ENCODE data around the gene AMELX. TPM values are rescaled to one million over a fixed set of nuclear protein-coding genes. Genes with fewer than 3 reads are reported as not detected.

Gene AMELX
- total RNA-seq, 2 experiments from 2014 or later, result not detected

DNA sequence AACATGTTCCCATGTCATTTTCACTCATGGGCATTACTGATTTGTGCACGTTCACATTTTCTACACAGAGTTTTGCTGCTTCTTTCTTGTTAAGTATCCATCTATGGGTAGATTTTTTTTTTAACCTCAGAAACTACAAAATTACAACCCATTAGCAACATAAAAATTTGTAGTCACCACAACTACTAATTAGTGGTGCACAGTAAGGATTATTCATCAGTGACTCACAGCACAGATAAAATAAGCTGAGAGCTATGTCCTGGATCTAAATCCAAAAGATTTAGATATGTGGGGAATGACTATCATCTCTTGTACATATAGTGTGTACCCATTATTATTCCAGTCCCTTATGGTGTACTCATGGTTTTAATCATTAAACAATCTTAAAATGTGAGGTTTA is 19.7 kb upstream of the AMELX start:
- Mint-ChIP-seq H3K4me3 (no peak overlapping the region), H3K27ac (no peak overlapping the region), H3K27me3 (no peaks in the 10 kb centered on the region), H3K9me3 (no peaks in the 10 kb centered on the region), H3K36me3 (ENCODE audit: low read depth) (no peaks in the 10 kb centered on the region), H3K4me1 (ENCODE audit: low read depth) (no peaks in the 10 kb centered on the region)
- CTCF ChIA-PET, result no interaction called here
- TF ChIP-seq, protein P1, sequence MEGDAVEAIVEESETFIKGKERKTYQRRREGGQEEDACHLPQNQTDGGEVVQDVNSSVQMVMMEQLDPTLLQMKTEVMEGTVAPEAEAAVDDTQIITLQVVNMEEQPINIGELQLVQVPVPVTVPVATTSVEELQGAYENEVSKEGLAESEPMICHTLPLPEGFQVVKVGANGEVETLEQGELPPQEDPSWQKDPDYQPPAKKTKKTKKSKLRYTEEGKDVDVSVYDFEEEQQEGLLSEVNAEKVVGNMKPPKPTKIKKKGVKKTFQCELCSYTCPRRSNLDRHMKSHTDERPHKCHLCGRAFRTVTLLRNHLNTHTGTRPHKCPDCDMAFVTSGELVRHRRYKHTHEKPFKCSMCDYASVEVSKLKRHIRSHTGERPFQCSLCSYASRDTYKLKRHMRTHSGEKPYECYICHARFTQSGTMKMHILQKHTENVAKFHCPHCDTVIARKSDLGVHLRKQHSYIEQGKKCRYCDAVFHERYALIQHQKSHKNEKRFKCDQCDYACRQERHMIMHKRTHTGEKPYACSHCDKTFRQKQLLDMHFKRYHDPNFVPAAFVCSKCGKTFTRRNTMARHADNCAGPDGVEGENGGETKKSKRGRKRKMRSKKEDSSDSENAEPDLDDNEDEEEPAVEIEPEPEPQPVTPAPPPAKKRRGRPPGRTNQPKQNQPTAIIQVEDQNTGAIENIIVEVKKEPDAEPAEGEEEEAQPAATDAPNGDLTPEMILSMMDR (IDR thresholded peaks at IDR 0.05), result no peak
- DNase-seq, result no peak
- POLR2A ChIA-PET, result no interaction called here
- intact Hi-C loops (cut with micrococcal nuclease), result no loop called here
- ATAC-seq, result no peak

DNA sequence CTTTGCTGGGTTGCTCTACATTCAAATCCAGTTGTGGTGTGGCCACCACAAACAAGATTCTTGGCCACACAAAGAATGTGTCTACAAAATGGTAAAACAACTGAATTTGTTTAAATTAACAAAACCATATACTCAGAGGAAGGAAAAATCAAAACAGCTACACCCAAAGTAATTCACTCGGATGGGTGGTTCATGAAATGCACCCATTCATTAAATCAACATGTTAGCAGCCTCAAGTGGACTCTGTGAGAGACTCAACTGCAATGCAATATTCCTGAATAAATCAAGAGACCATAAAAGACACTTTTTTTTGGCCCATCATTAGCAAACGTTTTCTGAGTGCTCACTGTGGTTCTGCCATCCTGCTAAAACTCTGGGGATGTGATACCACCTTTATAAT is 11.2 kb upstream of the AMELX start:
- ChIA-PET CTCF (no interaction called here), POLR2A (no interaction called here)
- intact Hi-C loops (cut with micrococcal nuclease), result no loop called here
- no peaks in the 10 kb centered on the region for H3K27me3 Mint-ChIP-seq
- no peak overlapping the region for H3K27ac Mint-ChIP-seq
- H3K36me3 Mint-ChIP-seq (ENCODE audit: low read depth), result no peaks in the 10 kb centered on the region
- TF ChIP-seq, protein P1 (IDR thresholded peaks at IDR 0.05), result no peak
- no peak overlapping the region for H3K4me3 Mint-ChIP-seq
- DNase-seq (no peak), ATAC-seq (no peak)
- H3K4me1 Mint-ChIP-seq (ENCODE audit: low read depth), result no peaks in the 10 kb centered on the region
- H3K9me3 Mint-ChIP-seq, result no peaks in the 10 kb centered on the region

DNA sequence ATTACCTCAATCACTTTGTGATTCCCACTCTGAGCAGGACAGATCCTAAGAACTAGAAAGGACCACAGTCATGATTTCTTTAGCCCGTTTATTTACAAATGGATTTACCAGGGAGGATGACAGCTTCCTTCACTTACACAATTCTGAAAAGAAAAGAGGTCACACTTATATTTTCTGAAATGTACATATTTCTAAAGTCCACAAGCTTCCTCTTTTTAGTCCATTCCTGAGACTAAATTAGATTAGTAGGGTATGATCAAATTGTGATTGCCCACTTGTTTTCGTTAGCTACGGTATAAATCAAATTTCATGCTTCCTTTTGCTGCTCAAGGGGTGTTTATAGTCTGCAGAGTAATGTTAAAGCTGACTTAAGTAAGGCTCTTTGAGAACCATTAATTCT is 7.6 kb upstream of the AMELX start:
- intact Hi-C loops (cut with micrococcal nuclease), result no loop called here
- Mint-ChIP-seq H3K27ac (no peak overlapping the region), H3K36me3 (ENCODE audit: low read depth) (no peaks in the 10 kb centered on the region), H3K4me3 (no peak overlapping the region), H3K27me3 (no peaks in the 10 kb centered on the region), H3K9me3 (no peaks in the 10 kb centered on the region), H3K4me1 (ENCODE audit: low read depth) (no peaks in the 10 kb centered on the region)
- DNase-seq, result no peak
- ATAC-seq, result no peak
- CTCF ChIA-PET, result no interaction called here
- POLR2A ChIA-PET, result no interaction called here
- TF ChIP-seq, protein P1 (IDR thresholded peaks at IDR 0.05), result no peak

DNA sequence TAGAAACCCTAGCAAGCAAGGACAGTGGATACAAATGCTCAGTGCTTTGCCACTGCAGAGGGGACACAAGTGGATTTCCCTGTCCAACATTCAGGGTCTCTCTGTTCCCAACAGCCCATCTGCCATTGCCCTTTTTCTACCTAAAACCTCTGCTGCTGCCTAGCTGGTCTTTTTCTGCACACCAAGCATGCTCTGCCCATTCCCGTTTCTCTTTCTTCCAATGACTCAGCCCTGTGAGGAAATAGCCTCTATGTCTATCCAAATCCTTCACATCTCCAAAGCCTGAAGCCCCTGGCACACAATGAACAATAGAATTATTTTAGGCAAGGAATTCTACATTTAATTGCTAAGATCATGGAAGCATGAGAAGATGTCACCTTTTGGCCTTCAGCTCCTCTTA is 5.7 kb upstream of the AMELX start:
- H3K27me3 Mint-ChIP-seq, result no peaks in the 10 kb centered on the region
- H3K4me3 Mint-ChIP-seq, result no peak overlapping the region
- no peaks in the 10 kb centered on the region for H3K36me3 Mint-ChIP-seq (ENCODE audit: low read depth)
- ATAC-seq (no peak), DNase-seq (no peak)
- no peaks in the 10 kb centered on the region for H3K9me3 Mint-ChIP-seq
- intact Hi-C loops (cut with micrococcal nuclease), result no loop called here
- TF ChIP-seq, protein P1 (IDR thresholded peaks at IDR 0.05), result no peak
- ChIA-PET CTCF (no interaction called here), POLR2A (no interaction called here)
- H3K4me1 Mint-ChIP-seq (ENCODE audit: low read depth), result no peaks in the 10 kb centered on the region
- no peak overlapping the region for H3K27ac Mint-ChIP-seq

DNA sequence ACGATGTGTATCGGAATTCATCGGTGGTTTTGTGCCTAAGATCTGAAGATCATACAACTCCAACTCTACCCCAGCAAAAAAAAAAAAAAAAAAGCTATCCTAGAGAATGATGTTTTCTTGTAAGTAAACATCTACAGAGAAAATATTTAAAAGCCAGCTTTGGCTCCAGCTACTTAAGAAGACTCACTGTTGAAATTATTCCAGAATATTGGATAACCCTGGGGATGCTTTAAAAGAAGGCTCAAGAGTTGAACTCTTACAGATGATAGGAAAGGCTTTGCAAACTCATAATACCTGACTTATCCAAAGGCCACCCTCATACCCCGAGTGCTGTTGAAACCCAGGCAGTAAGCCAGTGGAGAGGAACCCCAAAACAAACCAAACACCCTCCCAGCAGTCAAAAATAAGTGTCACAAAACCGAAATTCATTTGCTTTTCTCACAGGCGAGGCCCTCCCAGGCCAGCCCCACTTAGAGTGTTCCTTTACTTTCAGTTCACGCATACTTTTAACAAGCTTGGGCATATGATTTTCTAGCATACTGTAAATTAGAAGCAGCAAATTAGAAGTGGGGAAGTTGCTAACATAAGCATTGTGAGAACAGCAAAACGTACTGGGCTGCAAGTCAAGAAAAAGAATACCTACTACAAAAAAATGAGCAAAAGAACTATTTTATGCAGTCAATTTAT is 2.7 kb upstream of the AMELX start:
- intact Hi-C loops (cut with micrococcal nuclease), result no loop called here
- no peak overlapping the region for H3K4me3 Mint-ChIP-seq
- ATAC-seq (no peak), DNase-seq (no peak)
- TF ChIP-seq, protein P1 (IDR thresholded peaks at IDR 0.05), result no peak
- ChIA-PET POLR2A (no interaction called here), CTCF (no interaction called here)
- no peaks in the 10 kb centered on the region for H3K27me3 Mint-ChIP-seq
- no peaks in the 10 kb centered on the region for H3K4me1 Mint-ChIP-seq (ENCODE audit: low read depth)
- no peaks in the 10 kb centered on the region for H3K9me3 Mint-ChIP-seq
- H3K36me3 Mint-ChIP-seq (ENCODE audit: low read depth), result no peaks in the 10 kb centered on the region
- H3K27ac Mint-ChIP-seq, result no peak overlapping the region
